GM19452 (cell line): Measurements from ENCODE around the gene MGAT3.
A peak's percentile ranks its signal among the peaks of the same experiment; 100 is the strongest.
"Not testable (repeated sequence)": the region's sequence is repeated elsewhere in the genome, so short reads cannot be mapped to it uniquely, and the experiment has no call there.

Experiments used
- ATAC-seq: cut with Tn5 transposase; IDR thresholded peaks from one replicate; pipeline ENCODE4 v1.9.1; 2021; ENCODE audit not compliant: unreplicated experiment

MGAT3 gene

DNA sequence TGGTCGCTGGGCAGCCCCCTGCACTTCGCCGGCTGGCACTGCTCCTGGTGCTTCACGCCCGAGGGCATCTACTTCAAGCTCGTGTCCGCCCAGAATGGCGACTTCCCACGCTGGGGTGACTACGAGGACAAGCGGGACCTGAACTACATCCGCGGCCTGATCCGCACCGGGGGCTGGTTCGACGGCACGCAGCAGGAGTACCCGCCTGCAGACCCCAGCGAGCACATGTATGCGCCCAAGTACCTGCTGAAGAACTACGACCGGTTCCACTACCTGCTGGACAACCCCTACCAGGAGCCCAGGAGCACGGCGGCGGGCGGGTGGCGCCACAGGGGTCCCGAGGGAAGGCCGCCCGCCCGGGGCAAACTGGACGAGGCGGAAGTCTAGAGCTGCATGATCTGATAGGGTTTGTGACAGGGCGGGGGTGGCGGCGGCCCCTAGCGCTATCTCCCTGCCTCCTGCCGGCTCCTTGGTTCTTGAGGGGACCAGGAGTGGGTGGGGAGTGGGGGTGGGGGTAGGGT is 31.8 kb downstream of the MGAT3 start:
- ATAC-seq = no peak

DNA sequence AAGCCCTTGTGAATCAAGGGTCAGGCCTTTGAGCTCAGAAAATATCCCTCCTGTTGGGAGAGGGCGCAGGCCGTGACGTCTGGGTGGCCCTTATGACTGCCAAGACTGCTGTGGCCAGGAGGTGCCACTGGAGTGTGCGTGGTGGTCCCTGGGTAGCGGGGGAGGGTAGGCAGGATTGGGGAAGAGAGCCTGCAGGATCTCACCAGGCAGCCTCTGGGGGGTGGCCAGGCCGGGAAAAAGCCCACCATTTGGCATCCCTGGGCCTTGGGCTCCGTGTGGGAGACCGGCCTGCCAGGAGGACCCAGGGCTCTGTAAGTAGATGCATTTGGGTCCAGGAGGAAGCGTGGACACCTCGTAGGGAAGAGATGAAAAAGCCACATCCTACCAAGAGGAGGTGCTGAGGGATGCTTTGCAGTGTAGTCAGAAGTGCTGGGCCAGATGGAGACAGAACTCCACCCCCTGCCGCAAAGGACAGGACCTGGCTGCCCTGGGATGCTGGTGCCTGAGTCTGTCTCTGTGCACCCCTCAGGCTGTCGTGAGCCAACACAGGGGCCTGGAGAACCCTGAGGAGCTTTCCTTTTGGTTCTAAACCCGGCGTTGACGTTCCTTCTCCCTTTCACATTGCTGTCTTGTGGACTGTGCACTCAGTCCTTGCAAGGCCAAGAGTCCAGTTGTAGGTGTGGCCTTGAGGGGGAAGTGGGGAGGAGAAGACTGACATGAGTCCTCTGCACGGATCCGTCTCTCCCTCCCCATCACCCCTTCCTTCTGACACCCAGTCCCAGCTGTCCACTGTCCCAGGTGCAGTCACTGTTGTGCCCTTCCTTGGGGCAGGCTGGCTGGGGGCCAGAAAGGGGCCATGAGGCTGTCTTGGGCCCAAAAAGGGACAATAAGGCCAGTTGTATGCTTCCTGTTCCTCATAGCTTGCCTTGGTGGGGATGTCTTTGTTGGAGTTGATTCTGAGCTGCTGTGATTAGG is 32.6 kb downstream of the MGAT3 start:
- ATAC-seq = no peak

- ATAC-seq = peak; percentile 74
Measured at GRCh38 chr22:39490135-39490798, 33.5 kb downstream of the MGAT3 start.

DNA sequence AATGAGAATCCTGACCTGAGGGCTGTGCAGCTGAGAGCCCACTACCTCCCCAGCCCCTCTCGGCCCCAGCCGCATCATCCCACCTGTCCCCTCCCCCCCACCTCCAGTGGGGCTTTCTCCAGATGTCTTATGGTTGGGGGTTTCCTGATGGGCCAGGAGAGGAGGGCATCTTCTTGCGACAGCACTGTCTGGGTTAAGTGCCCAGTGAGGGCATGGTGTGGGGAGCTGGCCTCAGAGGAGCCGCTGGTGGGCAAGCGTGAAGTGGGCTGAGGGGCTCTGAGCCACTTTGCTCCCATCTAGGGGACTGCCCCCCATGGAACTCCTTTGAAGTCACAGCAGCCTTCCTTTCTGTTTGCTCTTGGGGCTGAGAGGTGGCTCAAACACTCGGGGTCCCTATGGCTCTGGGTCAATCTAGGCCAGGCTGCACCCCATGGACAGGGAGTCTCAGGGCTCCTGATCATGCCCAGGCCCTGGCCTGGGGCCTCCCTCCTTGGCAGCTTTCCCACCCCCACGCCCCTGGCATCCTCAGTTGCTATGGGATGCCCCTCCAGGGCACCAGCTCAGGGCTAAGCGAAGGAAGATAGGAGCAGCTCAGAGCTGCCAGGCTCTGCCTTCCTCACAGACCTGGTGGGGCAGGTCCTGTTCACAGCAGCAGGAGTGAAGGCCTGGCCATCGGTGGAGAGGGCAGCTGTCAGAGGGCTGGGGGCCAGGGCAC is 34.3 kb downstream of the MGAT3 start:
- no peak for ATAC-seq

- ATAC-seq = no peak
Measured at GRCh38 chr22:39491696-39492095, 34.9 kb downstream of the MGAT3 start.

- ATAC-seq = no peak
Measured at GRCh38 chr22:39492186-39492585, 35.4 kb downstream of the MGAT3 start.

GRCh38 chr22:39493759-39494158 is 36.9 kb downstream of the MGAT3 start:
- ATAC-seq = no peak

DNA sequence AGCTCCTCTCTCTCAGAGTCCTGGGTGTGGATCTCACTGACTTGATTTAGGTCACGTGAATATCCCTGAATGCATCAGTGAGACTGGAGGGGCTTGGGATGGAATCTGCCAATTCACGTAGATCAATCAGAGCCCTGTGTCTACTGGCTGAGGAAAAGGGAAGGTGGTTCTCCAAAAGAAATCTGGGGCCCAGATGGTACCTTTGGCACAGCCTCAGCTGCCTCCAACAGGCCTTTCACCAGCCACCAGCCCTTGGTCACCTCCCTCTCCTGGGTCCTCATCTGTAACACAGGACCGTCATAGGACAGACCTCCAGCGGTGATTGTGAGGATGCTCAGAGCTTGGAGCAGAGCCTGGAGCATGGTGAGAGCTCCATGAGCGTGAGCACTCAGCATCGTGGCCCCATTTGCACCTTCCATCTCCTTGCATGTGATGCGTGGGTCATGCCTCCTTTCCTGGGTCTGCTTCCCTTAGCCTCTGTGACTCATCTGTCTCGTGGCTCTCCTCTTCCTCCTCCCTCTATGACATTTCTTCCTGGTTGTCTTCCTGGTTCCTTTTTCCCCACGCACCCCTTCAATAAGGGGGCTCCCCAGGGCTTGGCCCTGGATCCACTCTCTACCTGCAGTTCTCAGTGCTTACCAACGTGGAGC is 37.8 kb downstream of the MGAT3 start:
- ATAC-seq = no peak

GRCh38 chr22:39496131-39496838 is 39.5 kb downstream of the MGAT3 start:
- ATAC-seq = no peak

- no peak for ATAC-seq
Measured at GRCh38 chr22:39497429-39497828, 40.6 kb downstream of the MGAT3 start.

DNA sequence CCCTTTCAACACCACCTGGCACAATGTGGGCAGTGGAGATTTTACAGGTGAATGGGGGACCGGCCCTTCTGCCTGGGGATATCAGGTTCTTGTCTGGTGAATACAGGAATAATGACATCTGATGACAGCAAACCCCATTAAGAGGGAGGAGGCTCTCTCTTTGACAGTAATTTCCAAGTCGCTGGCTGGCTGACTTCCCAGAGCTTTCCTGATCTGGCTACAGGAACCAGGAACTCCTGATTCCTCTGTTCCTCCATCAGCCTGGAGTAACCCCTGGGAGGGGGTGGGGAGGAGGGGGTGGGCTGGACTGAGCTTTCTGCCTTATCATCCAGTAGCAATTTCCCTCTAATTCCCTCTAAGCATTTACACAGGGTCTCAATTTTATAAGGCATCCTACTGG is 41.6 kb downstream of the MGAT3 start:
- no peak for ATAC-seq

DNA sequence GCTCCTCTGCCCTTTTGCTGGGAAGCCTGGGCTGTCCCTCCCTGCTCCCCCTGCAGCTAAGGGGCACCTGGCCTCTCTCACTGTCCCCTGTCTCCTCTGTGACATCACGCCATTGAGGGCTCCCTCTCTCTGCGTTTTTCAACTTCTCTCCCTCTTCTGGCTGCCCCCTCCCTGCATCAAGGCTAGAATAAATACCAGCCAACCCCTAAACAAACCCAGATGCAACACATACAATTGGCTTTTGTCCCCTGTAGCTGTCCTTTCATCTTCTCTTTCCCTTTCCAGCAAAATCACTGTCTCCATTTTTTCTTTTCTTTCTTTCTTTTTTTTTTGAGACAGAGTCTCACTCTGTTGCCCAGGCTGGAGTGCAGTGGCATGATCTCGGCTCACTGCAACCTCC is 42.0 kb downstream of the MGAT3 start:
- ATAC-seq = no peak

DNA sequence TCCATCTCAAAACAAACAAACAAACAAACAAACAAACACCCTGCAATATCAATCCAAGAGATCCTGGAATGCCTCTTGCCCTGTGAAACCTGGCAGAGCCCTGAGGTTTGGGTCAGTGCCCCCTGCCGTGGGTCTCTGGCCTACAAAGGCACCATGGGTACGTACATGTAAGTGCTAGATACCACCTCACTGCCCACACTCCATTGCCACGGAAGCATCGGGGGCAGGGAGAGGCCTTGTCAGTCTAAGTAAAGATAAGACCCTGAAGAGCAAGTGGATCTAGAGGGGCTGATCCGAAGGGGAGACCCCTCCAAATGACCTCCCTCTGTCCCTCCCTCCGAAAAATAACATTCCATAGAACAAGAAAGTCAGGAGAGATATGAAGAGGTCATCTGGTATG is 43.3 kb downstream of the MGAT3 start:
- no peak for ATAC-seq

GRCh38 chr22:39501644-39502108 is 44.9 kb downstream of the MGAT3 start:
- no peak for ATAC-seq

- ATAC-seq = peak; percentile 92
Measured at GRCh38 chr22:39502109-39502788, 45.4 kb downstream of the MGAT3 start, which contains the start of gene MIEF1. MIEF1 (plus strand) TSS chr22:39502290; CDS start chr22:39511295, 9,005 bp downstream.

GRCh38 chr22:39502789-39503409 is 46.1 kb downstream of the MGAT3 start:
- ATAC-seq = no peak

GRCh38 chr22:39503630-39504029 is 46.8 kb downstream of the MGAT3 start:
- no peak for ATAC-seq

DNA sequence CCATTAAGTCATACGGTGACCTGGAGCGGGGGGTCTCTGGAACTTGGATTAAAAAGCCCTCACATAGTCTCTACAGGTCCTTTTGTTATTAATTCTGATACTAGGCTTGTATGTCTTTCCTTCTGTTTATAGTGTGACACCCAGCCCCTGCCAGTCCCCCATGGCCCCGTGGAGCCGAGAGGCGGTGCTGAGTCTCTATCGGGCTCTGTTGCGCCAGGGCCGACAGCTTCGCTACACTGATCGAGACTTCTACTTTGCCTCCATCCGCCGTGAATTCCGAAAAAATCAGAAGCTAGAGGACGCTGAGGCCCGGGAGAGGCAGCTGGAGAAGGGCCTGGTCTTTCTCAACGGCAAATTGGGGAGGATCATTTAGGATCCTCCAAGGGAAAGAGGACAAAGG is 47.3 kb downstream of the MGAT3 start:
- ATAC-seq = no peak

DNA sequence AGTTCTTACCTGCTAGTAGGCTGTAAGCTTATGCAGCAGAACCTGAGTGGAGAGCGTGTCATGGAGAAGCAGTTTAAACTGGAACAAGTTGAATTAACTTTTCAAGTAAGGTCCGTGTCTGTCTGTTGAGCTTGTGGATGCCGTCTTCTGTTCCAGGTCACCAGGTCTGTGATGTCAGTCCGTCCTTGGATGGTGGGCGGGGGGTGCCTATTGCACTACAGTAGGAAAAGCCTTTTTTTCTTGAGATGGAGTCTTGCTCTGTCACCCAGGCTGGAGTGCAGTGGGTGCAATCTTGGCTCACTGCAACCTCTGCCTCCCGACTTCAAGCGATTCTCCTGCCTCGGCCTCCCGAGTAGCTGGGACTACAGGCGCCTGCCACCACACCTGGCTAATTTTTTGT is 50.2 kb downstream of the MGAT3 start:
- not testable (repeated sequence) for ATAC-seq
